Activated CD8-positive, alpha-beta memory T cell treated with anti-CD3 and anti-CD28 coated beads for 24 hours (primary cell): ENCODE measurements around the gene IMMP2L.
"Not testable (repeated sequence)": the region's sequence is repeated elsewhere in the genome, so short reads cannot be mapped to it uniquely, and the experiment has no call there.

Source experiments
- DNase-seq: peaks from one replicate; pipeline ENCODE4 v3.0.0-alpha.2; 2020

The IMMP2L gene

GRCh38 chr7:111459065-111459756, 103.1 kb downstream of the IMMP2L start:
- DNase-seq, result no peak

DNA sequence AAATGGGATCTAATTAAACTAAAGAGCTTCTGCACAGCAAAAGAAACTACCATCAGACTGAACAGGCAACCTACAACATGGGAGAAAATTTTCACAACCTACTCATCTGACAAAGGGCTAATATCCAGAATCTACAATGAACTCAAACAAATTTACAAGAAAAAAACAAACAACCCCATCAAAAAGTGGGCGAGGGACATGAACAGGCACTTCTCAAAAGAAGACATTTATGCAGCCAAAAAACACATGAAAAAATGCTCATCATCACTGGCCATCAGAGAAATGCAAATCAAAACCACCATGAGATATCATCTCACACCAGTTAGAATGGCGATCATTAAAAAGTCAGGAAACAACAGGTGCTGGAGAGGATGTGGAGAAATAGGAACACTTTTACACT, 111.6 kb downstream of the IMMP2L start:
- not testable (repeated sequence) for DNase-seq

- DNase-seq, result not testable (repeated sequence)
These were observed 114.8 kb downstream of the IMMP2L start for GRCh38 chr7:111447502-111447901.

GRCh38 chr7:111439977-111440376, 122.3 kb downstream of the IMMP2L start:
- no peak for DNase-seq

DNA sequence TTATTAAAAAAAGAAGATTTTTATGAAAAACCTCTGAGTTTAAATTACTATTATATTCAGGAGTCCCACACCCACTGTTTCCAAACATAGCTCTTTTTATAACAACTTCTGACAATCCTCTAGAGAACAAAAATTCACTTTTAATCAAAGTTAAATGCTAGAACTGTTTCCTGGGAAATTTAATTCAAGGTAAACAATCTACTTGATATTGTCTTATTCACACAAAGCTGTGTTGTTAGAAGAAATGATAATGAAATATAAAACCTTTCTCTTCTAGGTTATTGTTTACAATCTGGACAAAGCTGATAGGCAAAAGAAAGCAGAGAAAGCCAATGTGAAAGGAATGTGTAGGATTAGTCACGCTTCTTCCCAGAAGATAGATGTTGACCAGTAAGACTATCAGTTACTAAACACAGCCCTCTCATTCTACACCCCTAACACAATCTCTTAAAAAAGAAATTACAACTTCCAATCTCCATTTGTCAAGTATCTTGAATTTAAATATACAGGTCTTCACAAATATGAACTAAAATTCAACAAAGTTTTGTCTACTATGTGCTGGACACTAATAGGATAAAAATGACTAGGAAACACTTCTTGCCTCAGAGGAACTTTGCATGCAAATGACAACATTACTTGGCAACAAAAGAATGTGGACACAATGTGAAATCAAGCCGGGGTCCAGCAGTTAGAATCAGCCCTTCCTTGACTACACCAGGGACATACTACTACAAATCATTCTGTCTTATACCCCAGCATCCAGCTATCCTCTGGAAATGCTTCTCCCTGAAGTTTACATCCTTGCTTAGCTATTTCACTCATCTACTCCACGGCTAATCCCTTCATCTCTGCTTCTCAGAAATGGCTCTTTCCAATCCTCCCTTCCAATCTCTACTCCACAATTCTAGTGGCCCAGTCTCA, 123.7 kb downstream of the IMMP2L start:
- DNase-seq, result no peak

- no peak for DNase-seq
These were observed 124.6 kb downstream of the IMMP2L start for GRCh38 chr7:111437736-111438135.

- DNase-seq, result no peak
These were observed 125.7 kb downstream of the IMMP2L start for GRCh38 chr7:111436608-111437007.

DNA sequence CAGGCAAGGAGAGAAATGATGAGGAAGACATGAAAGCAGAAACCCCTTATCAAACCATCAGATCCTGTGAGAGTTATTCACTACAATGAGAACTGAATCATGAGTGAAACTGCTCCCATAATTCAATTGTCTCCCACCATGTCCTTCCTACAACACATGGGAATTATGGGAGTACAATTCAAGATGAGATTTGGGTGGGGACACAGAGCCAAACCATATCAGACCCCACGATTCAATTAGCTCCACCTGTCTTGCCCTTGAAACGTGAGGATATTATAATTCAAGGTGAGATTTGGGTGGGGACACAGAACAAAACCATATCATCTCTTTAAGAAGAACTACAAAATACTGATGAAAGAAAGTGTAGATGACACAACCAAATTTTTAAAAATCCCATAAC, 128.9 kb downstream of the IMMP2L start:
- no peak for DNase-seq

DNA sequence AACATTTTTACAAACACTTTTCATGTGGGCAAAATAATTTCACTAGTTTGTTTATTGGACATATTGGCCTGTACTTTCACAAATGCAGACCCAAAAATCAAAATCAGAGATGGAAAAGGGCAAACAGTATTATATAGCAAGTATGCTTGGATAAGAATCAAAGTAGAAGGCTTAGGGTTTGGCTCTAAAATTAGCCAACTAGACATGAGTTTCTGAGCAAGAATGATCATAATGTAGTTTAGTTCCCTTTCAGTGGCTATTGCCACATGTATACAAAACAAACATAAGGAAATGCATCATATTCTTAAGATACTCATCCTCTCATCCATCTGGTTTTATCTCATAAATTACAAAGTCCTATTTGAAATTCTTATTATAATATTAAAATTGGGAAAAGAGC, 132.5 kb downstream of the IMMP2L start:
- DNase-seq, result no peak

DNA sequence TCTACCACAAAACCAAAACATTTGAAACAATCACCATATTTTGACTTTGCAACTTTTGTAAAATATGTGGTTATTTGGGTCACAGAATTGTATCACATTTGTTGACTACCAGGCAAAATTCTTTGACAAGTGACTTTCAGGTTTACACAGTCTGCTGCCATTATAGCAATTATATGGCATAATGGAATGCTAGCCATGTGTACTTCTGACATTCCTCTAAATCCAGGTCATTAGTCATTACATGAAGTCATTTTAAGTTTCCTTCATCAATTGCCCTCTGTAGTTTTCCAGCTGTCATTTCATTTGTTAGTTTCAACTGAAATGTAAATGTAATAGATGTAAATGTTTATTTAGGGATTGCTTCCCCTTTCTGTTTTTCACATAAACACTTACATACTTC, 137.5 kb downstream of the IMMP2L start:
- DNase-seq, result no peak

DNA sequence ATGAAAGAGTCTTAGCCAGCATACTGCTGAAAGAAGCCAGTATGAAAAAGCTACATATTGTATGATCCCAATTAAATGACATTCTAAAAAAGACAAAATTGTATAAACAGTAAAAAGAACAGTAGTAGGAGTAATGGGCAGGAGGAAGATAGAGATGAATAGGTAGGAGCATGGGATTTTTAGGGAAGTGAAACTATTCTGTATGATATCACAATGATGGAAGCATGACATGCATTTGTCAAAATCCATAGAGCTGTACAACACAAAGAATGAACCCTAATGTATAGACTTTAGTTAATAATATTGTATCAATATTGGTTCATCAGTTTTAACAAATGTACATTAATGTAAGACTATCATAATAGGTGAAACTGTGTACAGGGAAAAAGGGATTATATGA, 147.9 kb downstream of the IMMP2L start:
- no peak for DNase-seq

DNA sequence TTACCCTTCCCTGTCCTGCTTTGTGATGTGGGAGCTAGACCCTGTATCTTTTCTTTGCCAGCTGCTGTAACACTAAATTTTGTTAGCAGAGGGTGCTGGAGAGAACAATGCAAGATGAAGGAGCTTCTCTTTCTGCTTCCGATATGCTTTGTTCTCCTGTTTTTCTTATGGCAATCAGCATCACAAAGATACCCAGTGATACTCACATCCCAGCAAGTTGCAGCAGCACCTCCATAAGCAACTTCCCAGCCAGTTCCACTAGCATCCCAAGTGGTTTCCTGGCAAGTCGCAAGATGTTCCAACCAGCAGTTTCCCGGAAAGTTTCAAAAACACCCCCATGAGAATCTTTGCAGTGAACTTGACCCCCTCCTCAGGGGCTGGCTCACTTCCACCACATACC, 148.6 kb downstream of the IMMP2L start:
- no peak for DNase-seq

DNA sequence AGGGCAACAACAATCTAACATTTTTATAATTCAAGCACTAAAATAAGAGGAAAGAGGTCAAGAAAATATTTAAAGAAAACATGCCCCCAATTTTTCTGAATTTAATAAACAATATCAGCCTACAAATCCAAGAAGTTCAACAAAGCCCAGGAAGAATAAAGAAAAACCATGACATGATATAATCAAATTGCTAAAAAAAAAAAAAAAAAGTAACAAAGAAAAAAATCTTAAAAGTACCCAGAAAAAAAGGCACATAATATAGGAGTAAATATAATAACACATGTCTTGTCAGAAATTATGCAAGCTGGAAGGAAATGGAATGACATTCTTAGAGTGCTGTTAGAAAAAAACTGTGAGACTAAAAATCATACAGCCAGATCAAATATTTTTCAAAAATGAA, 151.4 kb downstream of the IMMP2L start:
- DNase-seq, result no peak

DNA sequence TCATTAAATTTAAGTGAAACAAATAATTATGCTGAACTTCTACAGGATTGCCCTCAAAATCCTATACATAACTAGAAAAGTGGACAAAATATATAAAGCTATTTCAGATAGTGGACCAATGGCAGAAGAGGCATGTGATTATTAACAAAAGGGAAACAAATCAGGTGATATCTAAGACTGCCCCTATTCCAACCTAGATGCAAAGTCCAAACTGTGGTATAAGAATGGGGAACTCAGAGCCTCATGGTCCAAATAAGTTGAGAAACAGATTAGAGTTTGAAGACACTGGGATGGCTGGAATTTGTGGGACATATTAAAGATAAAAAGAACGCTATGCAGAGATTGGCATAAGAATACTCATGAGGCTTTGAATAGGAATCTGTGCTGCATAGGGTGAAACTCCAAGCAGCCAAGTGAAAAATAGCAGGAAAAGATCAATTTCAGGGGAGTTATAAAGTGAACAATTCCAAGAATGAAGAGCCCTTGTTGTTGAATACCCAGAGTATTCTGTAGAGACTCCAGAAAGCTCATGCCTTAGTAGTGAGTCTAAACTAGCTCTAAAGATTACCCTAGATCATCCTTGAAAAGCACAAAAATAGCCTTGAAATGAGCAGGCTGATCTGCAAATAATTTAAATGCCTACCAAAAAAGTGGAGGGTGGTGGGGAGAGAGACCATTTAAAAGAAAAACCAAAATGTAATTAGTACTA, 152.4 kb downstream of the IMMP2L start:
- DNase-seq, result no peak

GRCh38 chr7:111408724-111409123, 153.6 kb downstream of the IMMP2L start:
- DNase-seq, result no peak

GRCh38 chr7:111407258-111407657, 155.0 kb downstream of the IMMP2L start:
- DNase-seq, result no peak

DNA sequence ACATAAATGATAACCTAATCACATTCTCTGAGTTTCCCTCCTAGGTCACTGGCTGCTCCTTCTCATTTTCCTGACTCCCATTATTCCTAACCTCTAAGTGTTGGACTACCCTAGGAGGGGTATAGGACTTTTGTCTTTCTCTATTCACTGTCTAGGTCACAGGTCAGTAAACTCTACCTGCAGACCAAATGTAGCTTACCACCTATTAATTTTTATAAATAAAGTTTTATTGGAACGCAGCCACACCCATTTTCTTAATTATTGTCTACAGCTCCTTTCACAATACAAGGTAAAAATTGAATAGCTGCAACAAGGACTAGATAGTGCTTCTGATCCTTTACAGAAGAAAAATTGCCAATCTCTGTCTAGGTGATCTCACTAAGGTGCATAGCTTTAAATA, 156.7 kb downstream of the IMMP2L start:
- DNase-seq, result no peak

- DNase-seq, result no peak
These were observed 160.8 kb downstream of the IMMP2L start for GRCh38 chr7:111401516-111401915.

DNA sequence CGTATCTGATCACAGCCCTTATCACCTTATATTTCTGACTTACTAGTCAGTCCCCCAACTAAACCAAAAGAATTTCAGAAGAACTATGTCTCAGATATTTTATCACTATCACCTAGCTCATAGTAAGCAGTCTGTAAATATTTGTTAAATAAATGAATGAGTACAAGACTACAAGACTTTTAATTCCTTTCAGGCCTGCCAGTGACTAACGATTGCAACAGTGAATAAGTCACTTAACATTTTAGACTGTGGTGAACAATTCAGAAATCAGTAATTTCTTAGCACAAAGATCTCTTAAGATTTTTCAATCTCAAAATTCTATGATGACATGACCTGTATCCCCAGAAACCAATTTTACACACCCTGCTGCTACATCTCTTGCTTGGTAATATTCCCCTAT, 162.2 kb downstream of the IMMP2L start:
- DNase-seq, result no peak

DNA sequence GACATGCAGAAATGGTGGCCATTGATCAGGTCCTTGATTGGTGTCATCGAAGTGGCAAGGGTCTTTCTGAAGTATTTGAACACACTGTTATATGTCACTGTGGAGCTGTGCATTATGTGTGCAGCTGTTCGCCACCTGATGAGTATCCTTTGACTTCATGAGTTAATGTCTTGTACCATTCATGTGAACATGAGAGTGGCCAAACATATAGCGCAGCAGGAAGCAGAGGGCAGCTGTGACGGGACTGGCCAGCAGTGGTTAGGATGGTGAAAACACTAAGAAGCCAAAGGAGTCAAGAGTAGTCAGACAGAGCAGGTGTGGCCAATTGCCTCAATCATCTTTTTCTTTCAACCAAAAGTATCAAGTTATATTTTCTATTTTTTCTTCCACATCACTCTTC, 167.4 kb downstream of the IMMP2L start:
- no peak for DNase-seq

GRCh38 chr7:111393011-111393754, 169.1 kb downstream of the IMMP2L start:
- no peak for DNase-seq

- no peak for DNase-seq
These were observed 170.0 kb downstream of the IMMP2L start for GRCh38 chr7:111392294-111392693.

- DNase-seq, result no peak
These were observed 172.3 kb downstream of the IMMP2L start for GRCh38 chr7:111390000-111390399.
